Ureter (tissue), 1 donor: ENCODE measurements around the gene JMY. TPM values are rescaled to one million over a fixed set of nuclear protein-coding genes. Genes with fewer than 3 reads are reported as not detected.

ENCODE experiments used
- DNase-seq: peaks from one replicate; pipeline ENCODE4 v3.0.0-alpha.2; 2020; ENCODE audit warnings: low spot score
- total RNA-seq: library from RNA; stranded (reverse); gene quantifications from one replicate; pipeline ENCODE4 v1.2.4, GENCODE V29; 2023
- donor health status: DM: yes; HTN: yes; CAD: no.

Gene JMY, protein sequence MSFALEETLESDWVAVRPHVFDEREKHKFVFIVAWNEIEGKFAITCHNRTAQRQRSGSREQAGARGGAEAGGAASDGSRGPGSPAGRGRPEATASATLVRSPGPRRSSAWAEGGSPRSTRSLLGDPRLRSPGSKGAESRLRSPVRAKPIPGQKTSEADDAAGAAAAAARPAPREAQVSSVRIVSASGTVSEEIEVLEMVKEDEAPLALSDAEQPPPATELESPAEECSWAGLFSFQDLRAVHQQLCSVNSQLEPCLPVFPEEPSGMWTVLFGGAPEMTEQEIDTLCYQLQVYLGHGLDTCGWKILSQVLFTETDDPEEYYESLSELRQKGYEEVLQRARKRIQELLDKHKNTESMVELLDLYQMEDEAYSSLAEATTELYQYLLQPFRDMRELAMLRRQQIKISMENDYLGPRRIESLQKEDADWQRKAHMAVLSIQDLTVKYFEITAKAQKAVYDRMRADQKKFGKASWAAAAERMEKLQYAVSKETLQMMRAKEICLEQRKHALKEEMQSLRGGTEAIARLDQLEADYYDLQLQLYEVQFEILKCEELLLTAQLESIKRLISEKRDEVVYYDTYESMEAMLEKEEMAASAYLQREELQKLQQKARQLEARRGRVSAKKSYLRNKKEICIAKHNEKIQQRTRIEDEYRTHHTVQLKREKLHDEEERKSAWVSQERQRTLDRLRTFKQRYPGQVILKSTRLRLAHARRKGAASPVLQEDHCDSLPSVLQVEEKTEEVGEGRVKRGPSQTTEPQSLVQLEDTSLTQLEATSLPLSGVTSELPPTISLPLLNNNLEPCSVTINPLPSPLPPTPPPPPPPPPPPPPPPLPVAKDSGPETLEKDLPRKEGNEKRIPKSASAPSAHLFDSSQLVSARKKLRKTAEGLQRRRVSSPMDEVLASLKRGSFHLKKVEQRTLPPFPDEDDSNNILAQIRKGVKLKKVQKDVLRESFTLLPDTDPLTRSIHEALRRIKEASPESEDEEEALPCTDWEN
- total RNA-seq = 16.0 TPM

DNA sequence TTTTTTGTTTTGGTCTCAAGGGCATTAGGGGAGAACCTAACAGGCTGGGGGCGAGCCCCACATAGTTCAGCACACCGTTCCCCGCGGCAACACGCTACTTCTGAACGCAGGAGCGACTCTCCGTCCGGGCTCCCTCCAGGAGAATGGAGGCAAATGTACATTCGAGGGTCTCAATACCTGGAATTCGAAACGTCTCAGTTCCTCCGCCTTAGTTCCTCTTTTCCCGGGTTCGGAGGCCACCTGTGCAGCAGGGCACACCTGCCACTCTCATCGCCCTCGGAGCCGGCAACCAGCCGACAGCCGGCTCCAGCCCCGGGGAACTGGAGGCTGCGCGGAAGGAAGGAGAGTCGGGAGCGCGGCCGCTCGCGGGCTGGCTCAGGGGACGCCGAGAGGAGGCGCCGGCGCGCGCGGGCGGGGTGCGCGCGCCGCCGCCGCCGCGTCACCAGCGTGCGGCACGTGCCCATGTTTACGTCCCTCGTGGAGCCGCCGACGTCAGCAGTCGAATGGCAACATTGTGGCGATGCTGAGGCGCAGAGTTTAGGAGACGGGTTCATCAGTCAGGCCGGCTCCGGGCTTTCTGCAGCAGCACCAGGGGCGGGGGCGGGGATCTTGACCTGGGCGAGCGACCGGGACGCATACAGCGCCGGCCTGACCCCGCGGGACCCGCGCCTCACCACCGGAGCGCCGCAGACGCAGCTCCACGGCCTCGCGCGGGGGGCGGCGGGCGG is at the start of gene JMY:
TSS of gene JMY (plus strand) at position 498 of the 728 bp plus-strand sequence. CDS start 520 bp downstream, outside the sequence.
- peak; percentile 87 for DNase-seq

DNA sequence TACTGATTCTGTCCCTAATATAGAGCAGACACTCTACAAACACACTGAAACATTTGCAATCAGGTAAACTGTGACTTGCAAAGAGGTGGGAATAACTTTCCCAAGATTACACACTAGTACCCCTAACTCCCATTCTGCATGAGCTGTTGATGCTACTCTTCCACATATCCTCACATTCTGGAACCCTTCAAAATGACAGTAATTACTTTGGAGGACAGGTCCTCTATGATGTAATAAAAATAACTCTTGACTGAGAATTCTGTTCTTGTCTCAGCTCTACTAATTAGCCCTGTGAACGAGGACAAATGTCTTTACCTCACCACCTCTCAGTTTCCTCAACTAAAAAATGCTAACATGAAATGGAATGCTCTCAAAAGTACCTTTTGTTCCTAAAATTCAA is 49.5 kb upstream of the JMY start:
- DNase-seq = no peak

DNA sequence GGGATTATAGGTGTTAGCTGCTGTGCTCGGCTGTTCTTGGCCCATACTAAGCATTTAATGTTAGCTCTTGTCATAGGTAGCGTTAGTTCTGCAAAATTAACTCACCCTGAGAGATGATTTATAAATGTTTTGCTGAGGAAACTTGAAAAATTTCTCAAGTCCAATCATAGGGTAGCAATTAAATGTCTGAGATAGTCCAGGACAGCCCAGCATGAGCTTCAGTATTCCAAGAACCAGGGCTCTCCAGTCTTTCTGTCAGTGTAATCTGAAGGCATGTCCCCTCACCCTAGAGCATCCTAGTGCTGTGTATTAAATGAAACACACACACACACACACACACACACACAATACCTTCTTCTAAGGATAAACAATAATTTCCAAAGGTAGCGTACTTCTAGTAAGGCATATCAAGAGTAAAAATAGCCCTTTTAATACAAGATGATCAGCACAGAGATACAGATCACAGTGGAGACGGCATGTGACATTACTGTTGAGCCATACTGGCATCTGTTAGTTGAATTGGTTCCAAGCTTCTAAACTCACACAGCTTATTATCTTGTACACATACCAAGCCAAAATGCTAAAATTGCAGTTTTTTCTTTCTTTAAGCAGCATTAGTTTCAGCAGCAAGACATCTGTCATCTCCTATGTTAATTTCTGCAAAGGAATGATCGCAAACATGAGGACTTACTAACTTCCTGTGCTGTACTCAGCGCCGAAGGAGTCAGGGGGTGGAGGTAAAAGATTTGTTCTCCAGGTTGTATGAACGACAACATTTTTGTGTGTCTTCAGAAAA is 46.3 kb upstream of the JMY start:
- no peak for DNase-seq

DNA sequence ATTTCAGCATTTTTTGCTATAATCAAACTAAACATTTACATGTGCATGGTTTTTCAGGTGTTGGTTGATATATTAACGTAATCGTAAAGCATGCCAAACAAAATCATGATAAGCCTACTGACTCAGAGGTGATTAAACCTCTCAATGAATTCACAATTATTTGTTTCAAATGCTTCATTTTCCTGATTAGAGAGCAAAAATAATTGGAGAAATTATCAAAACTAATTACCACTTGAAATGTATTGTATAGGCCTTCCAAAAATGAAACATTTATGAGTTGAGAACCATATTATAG is 45.7 kb upstream of the JMY start:
- DNase-seq = no peak

DNA sequence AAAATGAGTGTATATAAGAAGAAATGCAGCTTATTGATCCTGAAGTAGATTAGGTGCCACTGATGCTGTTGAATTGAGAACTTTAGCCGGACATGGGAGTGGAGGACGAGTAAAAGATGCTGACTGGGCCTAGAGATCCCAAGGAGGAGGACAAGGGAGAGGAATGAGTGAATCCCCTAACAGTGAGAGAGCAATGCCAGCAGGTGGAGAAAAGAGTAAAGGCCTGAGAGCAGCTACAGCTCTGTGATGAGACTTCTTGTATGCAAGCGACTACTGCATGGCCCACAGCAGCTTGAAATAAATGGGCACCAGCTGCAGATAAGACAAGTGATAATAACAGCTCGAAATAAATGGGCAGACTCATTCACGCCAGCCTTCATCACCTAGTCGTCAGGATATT is 44.5 kb upstream of the JMY start:
- DNase-seq = no peak

DNA sequence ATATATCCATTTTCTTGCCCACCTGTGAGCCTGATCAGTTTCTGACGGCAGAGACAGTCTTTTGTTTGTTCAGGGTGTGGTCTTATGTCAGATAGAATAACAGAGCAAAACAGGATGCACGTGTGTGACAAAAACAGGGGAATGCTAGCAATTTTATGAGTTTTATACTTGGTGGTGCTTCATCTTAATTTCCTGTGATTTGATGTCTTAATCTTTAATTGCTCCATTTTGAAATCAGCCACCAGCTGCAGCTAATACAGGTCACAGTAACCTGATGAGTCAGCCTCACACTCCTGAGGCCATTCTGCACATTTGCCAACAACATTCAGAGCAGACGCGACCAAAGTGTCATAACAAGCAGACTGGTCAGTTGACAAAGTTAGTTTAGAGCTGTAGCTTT is 42.3 kb upstream of the JMY start:
- DNase-seq = no peak

DNA sequence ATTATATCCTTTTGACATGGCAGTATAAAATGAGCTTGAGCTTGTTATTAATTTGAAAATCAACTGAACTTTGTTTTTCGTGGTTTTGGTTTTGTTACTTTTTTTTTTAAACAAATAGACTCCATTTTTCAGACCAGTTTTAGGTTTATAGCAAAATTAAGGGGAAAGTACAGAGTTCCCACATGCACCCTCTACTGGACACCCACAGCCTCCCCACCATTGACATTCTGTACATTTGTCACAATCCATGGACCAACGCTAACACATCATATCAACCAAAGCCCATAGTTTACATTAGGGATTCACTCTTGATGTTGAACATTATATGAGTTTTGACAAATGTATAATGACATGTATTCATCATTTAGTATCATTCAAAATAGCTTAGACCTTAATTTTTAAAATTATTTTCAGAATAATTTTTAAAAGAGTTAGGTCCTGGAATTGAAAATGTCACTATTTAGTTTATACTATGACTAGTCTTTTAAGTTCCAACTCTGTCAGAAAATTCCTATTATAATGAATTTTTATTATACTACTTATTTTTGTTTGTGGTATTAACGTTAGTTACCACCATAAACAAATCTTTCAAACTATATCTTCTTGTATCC is 35.3 kb upstream of the JMY start:
- DNase-seq = no peak

DNA sequence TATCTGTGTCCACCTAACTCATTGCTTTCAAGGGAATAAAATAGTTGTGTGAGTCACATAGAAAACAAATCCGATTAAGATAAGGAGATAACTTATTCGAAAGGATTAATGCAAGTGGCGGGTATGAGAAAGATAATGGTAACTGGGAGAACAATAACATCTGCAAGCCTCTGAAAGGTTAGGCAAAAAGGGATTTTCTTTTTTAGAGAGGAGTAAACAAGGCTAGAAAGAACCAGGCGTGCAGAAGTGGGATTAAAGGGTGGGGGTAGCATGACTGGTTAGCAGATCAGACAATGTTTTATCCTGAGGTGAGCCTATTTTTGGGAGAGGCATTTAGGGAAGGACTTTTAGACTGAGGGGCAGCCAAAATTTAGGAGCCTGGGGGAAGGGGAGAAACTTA is 34.7 kb upstream of the JMY start:
- no peak for DNase-seq

DNA sequence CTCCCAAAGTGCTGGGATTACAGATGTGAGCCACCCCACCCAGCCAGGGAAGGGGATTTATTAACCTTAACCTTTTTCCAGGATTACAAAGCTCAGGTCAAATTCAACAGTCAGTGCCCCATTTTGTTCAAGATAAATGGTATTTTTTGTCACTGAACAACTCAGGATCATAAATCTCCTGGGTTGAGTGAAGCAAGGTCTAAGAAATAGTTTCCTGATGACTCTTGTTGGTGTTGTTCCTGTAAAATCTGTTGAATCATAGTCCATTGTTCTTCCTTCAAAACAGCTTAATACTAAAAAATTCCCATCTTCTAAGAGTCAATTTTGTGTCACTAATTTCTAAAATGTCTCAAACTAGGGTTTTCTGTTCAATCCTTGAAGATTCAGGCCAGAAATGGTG is 33.9 kb upstream of the JMY start:
- DNase-seq = no peak

DNA sequence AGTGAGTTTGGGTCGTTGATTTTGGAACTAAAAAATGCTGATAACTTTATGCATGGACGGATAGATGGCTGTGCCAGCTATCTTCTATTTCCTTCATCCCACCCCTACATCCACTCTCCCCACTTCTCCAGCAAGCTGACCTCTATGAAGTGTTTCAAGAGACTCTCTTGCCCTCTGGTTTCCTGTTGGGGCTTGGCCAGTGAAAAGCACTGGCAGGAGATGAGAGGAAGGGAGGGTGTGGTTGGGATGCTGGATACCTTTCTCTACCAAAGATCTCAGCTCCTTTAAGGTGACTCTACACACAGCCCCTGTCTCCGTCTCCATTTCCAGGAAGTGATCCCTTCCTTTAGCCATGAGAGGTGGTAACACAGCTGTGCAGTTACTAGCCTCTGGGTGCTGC is 30.0 kb upstream of the JMY start:
- DNase-seq = no peak

DNA sequence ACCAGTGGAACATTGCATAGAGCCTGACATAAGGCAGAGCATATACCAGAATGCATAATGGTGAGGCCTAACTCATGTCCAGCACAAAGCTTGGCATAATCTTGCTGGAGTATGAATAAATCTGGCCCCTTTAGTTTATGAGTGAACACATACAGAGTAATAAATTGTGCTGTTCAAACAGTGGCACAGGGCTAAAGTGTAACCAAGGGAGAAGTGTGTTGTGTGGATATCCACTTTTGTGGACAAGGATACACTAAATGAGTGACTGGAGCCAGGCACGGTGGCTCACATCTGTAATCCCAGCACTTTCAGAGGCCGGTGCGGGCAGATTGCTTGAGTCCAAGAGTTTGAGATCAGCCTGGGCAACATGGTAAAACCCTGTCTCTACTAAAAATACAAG is 29.4 kb upstream of the JMY start:
- no peak for DNase-seq

DNA sequence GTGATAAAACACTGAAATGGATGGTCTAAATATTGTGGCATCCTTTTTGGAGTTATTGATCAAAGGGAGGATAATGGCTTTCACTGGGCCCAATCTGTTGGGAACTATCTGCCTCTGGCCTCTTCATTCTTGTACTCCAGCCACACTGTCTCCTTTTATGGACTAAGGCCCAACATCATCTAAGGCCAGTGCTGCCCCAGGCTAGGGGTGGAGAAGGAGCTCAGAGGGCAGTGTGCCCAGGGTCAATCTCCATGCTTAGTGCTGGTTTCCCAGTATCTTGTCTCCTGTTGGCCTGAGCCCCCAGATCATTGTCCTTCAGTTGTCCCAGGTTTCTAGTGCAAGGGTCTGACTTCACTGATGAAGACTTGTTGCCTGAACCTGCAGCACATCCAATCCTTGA is 26.4 kb upstream of the JMY start:
- no peak for DNase-seq

DNA sequence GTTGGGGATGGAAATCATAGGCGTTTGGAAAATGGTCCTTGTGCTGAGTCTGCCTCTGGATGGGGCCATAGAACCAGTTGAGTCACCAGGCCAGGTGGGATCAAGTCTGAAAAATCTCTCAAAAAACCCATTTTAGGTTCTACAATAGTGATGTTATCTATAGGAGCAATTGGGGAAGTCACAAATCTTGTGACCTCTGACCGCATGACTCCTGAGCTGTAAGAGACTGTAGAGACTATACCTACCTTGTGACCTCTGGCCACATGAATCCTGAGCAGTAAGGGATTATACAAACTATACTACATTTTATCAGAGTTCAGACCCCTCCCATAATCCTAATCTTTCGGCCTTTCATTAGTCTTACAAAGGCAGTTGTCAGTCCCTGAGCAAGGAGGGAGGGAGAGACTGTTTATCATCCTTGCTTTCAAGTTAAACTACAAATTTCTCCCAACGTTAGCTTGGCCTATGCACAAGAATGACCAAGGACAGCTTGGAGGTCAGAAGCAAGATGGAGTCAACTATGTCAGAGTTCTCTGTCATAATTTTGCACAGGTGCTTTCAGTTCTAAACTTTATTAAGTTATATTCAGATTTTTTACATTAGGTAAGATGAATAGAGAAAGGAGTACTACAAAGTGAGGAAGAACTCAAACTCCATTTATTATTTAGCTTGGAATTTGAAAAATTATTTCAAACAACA is 11.5 kb upstream of the JMY start:
- no peak for DNase-seq

DNA sequence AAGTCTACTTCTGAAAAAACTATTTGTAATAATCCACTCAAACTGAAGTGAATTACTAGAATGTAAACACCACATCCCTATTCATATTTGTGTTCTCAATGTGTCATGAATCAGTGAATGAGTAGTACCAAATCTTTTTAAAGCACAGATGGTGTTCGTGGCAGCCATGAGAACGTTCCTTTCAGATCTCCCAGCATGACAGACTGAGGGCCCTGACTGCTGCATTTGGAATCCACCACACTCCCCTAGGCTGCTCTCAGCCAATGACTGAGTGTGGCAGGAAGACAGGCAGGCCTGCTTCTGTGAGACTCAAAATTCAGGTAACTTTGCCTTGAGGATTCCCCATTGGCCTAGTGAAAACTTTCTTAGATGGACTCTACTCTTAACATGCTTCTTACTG is 10.9 kb upstream of the JMY start:
- no peak for DNase-seq

DNA sequence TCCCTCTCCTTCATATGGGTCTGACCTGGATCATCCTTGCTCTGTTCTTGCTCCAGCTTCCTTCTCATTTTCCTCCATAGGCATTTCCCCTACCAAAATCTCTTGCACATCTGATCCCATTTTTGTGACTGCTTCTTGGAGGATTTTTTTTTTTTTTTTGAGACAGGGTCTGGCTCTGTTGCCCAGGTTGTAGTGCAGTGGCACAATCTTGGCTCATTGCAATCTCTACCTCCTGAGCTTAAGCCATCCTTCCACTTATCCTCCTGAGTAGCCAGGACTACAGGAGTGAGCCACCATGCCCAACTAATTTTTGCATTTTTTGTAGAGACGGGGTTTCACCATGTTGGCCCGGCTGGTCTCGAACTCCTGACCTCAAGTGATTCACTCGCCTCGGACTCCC is 10.5 kb upstream of the JMY start:
- DNase-seq = no peak

DNA sequence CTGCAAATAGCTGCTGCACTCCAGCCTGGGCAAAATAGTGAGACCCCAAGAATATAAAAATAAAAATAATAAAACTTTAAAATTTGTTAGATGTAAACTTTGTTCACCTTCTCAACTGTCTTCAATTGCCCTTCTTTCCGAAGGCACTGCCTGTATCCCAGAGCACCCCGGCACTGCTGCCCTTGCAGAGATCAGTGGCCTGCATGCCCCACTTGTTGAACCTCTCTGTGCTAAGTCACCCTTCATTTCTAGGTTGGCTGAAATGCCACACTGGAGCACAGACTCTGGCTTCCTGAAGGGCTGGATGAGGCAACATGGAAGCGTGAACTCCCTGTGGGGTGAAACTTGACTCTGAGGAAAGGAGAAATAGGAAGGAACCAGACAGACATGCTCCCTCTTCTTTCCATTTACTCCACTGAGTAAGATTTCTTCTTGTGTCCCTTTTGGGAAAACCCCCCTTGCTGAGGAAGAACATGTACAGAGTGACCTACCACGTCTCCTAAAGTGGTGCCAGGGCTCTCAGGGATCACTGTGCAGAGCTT is 8.4 kb upstream of the JMY start:
- DNase-seq = no peak

DNA sequence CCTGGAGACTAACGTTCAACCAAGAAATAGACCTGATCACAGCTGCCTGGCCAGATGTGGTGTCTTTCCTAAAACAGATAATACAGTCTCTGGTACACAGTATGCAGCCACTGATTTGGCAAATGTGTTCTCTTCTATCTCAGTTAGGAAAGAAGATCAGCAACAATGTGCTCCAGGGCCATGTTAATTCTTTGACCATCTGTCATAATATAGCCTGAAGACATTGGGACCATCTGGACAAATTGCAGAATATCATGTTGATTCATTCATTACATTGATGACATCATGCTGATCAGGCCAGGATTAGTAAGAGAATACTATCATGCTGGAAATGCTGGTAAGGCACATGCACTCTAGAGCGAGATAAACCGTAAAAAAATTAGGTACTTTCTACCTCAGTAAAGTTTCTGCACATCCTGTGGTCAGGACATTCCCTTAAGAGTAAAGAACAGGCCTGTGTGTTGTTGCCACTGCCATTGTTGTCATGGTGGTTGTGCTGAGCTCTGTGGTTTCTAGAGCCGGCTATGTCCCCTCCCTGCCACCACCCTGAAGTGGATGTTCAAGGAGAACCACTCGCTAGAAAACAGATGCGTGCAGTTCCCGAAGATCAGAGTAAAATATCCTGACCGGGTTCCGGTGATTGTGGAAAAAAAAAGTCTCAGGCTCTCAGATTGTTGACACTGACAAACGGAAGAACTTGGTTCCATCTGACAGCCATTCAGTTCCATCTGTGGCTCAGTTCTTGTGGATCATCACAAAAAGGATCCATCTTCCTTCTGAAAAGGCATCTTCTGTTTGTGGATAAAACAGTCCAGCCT is 6.4 kb upstream of the JMY start:
- DNase-seq = no peak

DNA sequence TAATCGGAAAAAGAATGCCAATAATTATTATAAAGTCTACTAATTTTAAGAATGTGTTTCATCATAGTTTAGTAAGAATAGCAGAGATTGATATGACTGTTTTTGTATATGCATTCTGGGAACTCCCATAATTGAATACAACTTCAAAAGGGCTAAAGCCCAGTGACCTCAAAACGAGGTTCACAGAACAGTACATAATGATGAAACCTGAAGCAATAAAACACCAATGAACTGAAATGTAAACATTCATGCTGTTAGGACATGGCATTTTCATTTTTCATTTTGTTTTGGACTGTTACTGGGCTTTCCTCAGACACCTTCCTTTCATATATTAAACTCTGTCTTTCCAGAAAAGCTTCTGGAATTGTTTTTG is 684 bp upstream of the JMY start:
- no peak for DNase-seq

DNA sequence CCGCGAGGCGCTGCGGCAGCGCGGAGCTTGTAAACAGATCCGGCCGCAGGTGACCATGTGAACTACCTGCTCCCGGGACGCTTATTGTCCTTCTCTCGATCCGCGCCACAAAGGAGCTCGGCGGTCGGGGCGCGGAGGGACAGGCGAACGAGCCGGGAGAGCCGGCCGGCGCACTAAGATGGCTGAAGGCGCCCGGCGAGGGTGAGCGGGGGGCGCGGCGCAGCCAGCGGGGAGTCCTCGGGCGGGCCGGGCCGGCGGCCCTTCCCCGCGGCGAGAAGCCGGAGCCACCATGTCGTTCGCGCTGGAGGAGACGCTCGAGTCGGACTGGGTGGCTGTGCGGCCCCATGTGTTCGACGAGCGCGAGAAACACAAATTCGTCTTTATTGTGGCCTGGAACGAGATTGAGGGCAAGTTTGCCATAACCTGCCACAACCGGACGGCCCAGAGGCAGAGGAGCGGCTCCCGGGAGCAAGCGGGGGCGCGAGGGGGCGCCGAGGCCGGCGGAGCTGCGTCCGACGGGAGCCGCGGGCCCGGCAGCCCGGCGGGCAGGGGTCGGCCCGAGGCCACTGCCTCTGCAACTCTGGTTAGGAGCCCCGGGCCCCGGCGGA is 535 bp downstream of the JMY start:
- no peak for DNase-seq
